Measurements from ENCODE around the gene KAT14.
"Not testable (repeated sequence)": the region's sequence is repeated elsewhere in the genome, so short reads cannot be mapped to it uniquely, and the experiment has no call there.

- not testable (repeated sequence) for TF ChIP-seq CTCF, POLR2A (IDR thresholded peaks at IDR 0.05)
These were observed 48.8 kb upstream of the KAT14 start for GRCh38 chr20:18088841-18089240.
